ENCODE data around the gene HBM.

GRCh38 chr16:138049-138417, 27.7 kb upstream of the HBM start:
- no peak for TF ChIP-seq POLR2A (IDR thresholded peaks at IDR 0.05)
- TF ChIP-seq, protein P1, sequence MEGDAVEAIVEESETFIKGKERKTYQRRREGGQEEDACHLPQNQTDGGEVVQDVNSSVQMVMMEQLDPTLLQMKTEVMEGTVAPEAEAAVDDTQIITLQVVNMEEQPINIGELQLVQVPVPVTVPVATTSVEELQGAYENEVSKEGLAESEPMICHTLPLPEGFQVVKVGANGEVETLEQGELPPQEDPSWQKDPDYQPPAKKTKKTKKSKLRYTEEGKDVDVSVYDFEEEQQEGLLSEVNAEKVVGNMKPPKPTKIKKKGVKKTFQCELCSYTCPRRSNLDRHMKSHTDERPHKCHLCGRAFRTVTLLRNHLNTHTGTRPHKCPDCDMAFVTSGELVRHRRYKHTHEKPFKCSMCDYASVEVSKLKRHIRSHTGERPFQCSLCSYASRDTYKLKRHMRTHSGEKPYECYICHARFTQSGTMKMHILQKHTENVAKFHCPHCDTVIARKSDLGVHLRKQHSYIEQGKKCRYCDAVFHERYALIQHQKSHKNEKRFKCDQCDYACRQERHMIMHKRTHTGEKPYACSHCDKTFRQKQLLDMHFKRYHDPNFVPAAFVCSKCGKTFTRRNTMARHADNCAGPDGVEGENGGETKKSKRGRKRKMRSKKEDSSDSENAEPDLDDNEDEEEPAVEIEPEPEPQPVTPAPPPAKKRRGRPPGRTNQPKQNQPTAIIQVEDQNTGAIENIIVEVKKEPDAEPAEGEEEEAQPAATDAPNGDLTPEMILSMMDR (IDR thresholded peaks at IDR 0.05), result no peak

Data from transverse colon (tissue), 3 donors.